HepG2 (cell line): Measurements from ENCODE around the gene PHAX. TPM values are rescaled to one million over a fixed set of nuclear protein-coding genes. Genes with fewer than 3 reads are reported as not detected.
A peak's percentile ranks its signal among the peaks of the same experiment; 100 is the strongest.

Experiments used
- ATAC-seq: fragments of 200-7000 bp; cut with Tn5 transposase; 3 replicates; pipeline ENCODE4 v1.9.1; 2020; ENCODE audit warnings: mild to moderate bottlenecking, moderate library complexity
- BruUV-seq: library from RNA; stranded (reverse); fragments of 400-500 nt; replicated peaks from 2 replicates; lab custom pipeline; 2021; lab: Mats Ljungman, UMichigan
- CTCF ChIA-PET: fragments of 300-600 bp; formaldehyde crosslinking; extraction: SDS; loops from one replicate; lab custom pipeline; 2021; ENCODE audit warnings: low total read pairs, inconsistent platforms, low intra/inter-chr PET ratio; lab: Yijun Ruan, JAX
- POLR2A ChIA-PET: fragments of 350-600 bp; sonication (Branson Sonifier 250); formaldehyde crosslinking; loops from one replicate; lab custom pipeline; 2020; ENCODE audit warnings: antibody characterized with exemption, inconsistent platforms; lab: Yijun Ruan, JAX
- DNase-seq: peaks from one replicate; pipeline ENCODE4 v3.0.0-alpha.2; 2015; ENCODE audit warnings: low spot score
- FAIRE-seq: peaks from 3 replicates; lab custom pipeline; 2011; peaks lifted over from hg19 to GRCh38; lab: Jason Lieb, UNC
- H2AFZ ChIP-seq: one replicate; pipeline ENCODE4 v1.6.1; 2011; ENCODE audit warnings: low read length, inconsistent platforms
- H3K27ac ChIP-seq: fragments of 300-600 bp; 3 replicates; pipeline ENCODE4 v1.8.0; 2011; ENCODE audit warnings: mixed run types, mild to moderate bottlenecking, mixed read lengths, low read length, inconsistent platforms; ENCODE audit not compliant: insufficient read depth; ENCODE audit errors: extremely low read length
- H3K27me3 ChIP-seq, 2 experiments: fragments of 200-600 bp in 1 of 2; 2 replicates in 1 of 2; 3 replicates in 1 of 2; pipeline versions ENCODE4 v1.6.0 to v1.8.0; 2011; ENCODE audit warnings: low read length in 2 of 2, mild to moderate bottlenecking in 2 of 2, moderate library complexity in 2 of 2, inconsistent platforms in 1 of 2; ENCODE audit not compliant: insufficient read depth in 2 of 2, control insufficient read depth in 1 of 2
- H3K36me3 ChIP-seq, 2 experiments: fragments of 200-600 bp in 1 of 2; replicated peaks in 1 of 2; 2 replicates in 1 of 2; 3 replicates in 1 of 2; pipeline versions ENCODE4 v1.5.1 to v1.8.0; 2011; ENCODE audit warnings: low read length in 2 of 2, inconsistent platforms in 1 of 2; ENCODE audit not compliant: insufficient read depth in 2 of 2, control insufficient read depth in 1 of 2
- H3K4me1 ChIP-seq: 2 replicates; pipeline ENCODE4 v1.5.1; 2012; ENCODE audit warnings: low read length, inconsistent platforms; ENCODE audit not compliant: insufficient read depth
- H3K4me2 ChIP-seq: 2 replicates; pipeline ENCODE4 v1.6.0; 2011; ENCODE audit warnings: low read depth, low read length, inconsistent platforms
- H3K4me3 ChIP-seq, 3 experiments: fragments of 200-600 bp in 1 of 3; sonication (generic), shearing (Covaris generic) in 1 of 3; replicated peaks in 1 of 3; 2 replicates each; pipeline ENCODE4 v1.5.1; 2011 to 2016; ENCODE audit warnings: low read length in 3 of 3, inconsistent platforms in 2 of 3, low read depth in 2 of 3, mild to moderate bottlenecking in 2 of 3, control low read depth in 1 of 3, mixed read lengths in 1 of 3; ENCODE audit not compliant: insufficient read depth in 1 of 3
- H3K79me2 ChIP-seq: one replicate; pipeline ENCODE4 v1.6.1; 2011; ENCODE audit warnings: low read length, inconsistent platforms; ENCODE audit not compliant: insufficient read depth
- H3K9ac ChIP-seq: 2 replicates; pipeline ENCODE4 v1.6.0; 2011; ENCODE audit warnings: mild to moderate bottlenecking, low read depth, low read length, inconsistent platforms; ENCODE audit not compliant: insufficient read depth
- H3K9me3 ChIP-seq: 2 replicates; pipeline ENCODE4 v1.5.1; 2012; ENCODE audit warnings: mild to moderate bottlenecking, low read length
- H4K20me1 ChIP-seq: 2 replicates; pipeline ENCODE4 v1.6.0; 2011; ENCODE audit warnings: inconsistent platforms, mild to moderate bottlenecking, low read length, moderate library complexity; ENCODE audit not compliant: insufficient read depth
- AHR ChIP-seq: IDR thresholded peaks from 2 replicates; pipeline ENCODE4 v1.6.1; 2018; ENCODE audit warnings: missing genetic modification reagents, missing compliant biosample characterization
- CEBPB ChIP-seq: IDR thresholded peaks from 2 replicates; pipeline ENCODE4 v1.6.1; 2011; ENCODE audit warnings: low read depth, low read length, improper control_type of control experiment, borderline replicate concordance
- CHCHD3 ChIP-seq: sonication (generic); formaldehyde crosslinking; IDR thresholded peaks from 2 replicates; pipeline ENCODE4 v1.8.0; 2022; ENCODE audit warnings: mild to moderate bottlenecking, missing genetic modification reagents, moderate library complexity
- ELF3 ChIP-seq: IDR thresholded peaks from 2 replicates; pipeline ENCODE4 v1.6.1; 2016; ENCODE audit warnings: missing genetic modification reagents, missing compliant biosample characterization
- EP300 ChIP-seq, 3 experiments: sonication (generic) in 1 of 3; formaldehyde crosslinking in 1 of 3; IDR thresholded peaks; 2 replicates each; pipeline versions ENCODE4 v1.5.1 to v1.6.1; 2011 to 2020; ENCODE audit warnings: low read depth in 2 of 3, low read length in 2 of 3, borderline replicate concordance in 1 of 3, improper control_type of control experiment in 1 of 3, mild to moderate bottlenecking in 1 of 3, missing genetic modification reagents in 1 of 3, moderate library complexity in 1 of 3
- ETV5 ChIP-seq: IDR thresholded peaks from 2 replicates; pipeline ENCODE4 v1.6.1; 2018; ENCODE audit warnings: missing biosample characterization, missing genetic modification reagents, inconsistent platforms, borderline replicate concordance
- FOSL1 ChIP-seq: sonication (generic); formaldehyde crosslinking; IDR thresholded peaks from 2 replicates; pipeline ENCODE4 v1.9.0; 2021; ENCODE audit warnings: missing genetic modification reagents, borderline replicate concordance
- FOSL2 ChIP-seq: sonication (generic); formaldehyde crosslinking; IDR thresholded peaks from 2 replicates; pipeline ENCODE4 v1.4.0; 2020; ENCODE audit warnings: missing genetic modification reagents
- FOXP1 ChIP-seq, 2 experiments: fragments of 450-650 bp in 1 of 2; IDR thresholded peaks; 2 replicates each; pipeline ENCODE4 v1.6.1; 2017 to 2018; ENCODE audit warnings: antibody characterized with exemption in 1 of 2
- GZF1 ChIP-seq: sonication (generic); formaldehyde crosslinking; IDR thresholded peaks from 2 replicates; pipeline ENCODE4 v1.5.1; 2020; ENCODE audit warnings: mild to moderate bottlenecking, missing genetic modification reagents
- HMG20A ChIP-seq: IDR thresholded peaks from 2 replicates; pipeline ENCODE4 v1.6.1; 2016; ENCODE audit warnings: borderline replicate concordance
- HOMEZ ChIP-seq: IDR thresholded peaks from 2 replicates; pipeline ENCODE4 v1.6.1; 2016; ENCODE audit warnings: low read depth
- JUND ChIP-seq: sonication (generic); formaldehyde crosslinking; IDR thresholded peaks from 2 replicates; pipeline ENCODE4 v1.8.0; 2022; ENCODE audit warnings: mild to moderate bottlenecking, missing genetic modification reagents
- KMT2B ChIP-seq: IDR thresholded peaks from 2 replicates; pipeline ENCODE4 v1.6.1; 2016; ENCODE audit warnings: missing genetic modification reagents, missing compliant biosample characterization
- PPARG ChIP-seq: conservative IDR thresholded peaks from 2 replicates; pipeline ENCODE4 v1.6.1; 2016; ENCODE audit warnings: missing biosample characterization, missing genetic modification reagents
- RCOR2 ChIP-seq: IDR thresholded peaks from 2 replicates; pipeline ENCODE4 v1.6.1; 2016; ENCODE audit warnings: missing biosample characterization, missing genetic modification reagents
- SAP130 ChIP-seq: IDR thresholded peaks from 2 replicates; pipeline ENCODE4 v1.6.1; 2016; ENCODE audit warnings: low read depth
- SATB2 ChIP-seq: sonication (generic); formaldehyde crosslinking; IDR thresholded peaks from 2 replicates; pipeline ENCODE4 v1.5.0; 2020; ENCODE audit warnings: missing genetic modification reagents
- SOX13 ChIP-seq, 3 experiments: fragments of 450-650 bp in 1 of 3; sonication (generic) in 1 of 3; formaldehyde crosslinking in 1 of 3; IDR thresholded peaks in 2 of 3; conservative IDR thresholded peaks in 1 of 3; 2 replicates each; pipeline versions ENCODE4 v1.5.0 to v1.6.1; 2016 to 2020; ENCODE audit warnings: antibody characterized with exemption in 1 of 3, mild to moderate bottlenecking in 1 of 3, missing compliant biosample characterization in 1 of 3, missing genetic modification reagents in 1 of 3, moderate library complexity in 1 of 3
- SOX5 ChIP-seq: IDR thresholded peaks from 2 replicates; pipeline ENCODE4 v1.6.1; 2016; ENCODE audit warnings: borderline replicate concordance
- TAF1 ChIP-seq: sonication (generic); formaldehyde crosslinking; IDR thresholded peaks from 2 replicates; pipeline ENCODE4 v1.4.0; 2020; ENCODE audit warnings: missing genetic modification reagents
- TEAD3 ChIP-seq: optimal IDR thresholded peaks from 2 replicates; pipeline ENCODE3; 2016; ENCODE audit warnings: borderline replicate concordance
- ZNF24 ChIP-seq: fragments of 450-650 bp; IDR thresholded peaks from 2 replicates; pipeline ENCODE4 v1.6.1; 2017; ENCODE audit warnings: antibody characterized with exemption, mild to moderate bottlenecking
- ZNF484 ChIP-seq: sonication (generic); formaldehyde crosslinking; IDR thresholded peaks from 2 replicates; pipeline ENCODE4 v1.5.1; 2020; ENCODE audit warnings: mild to moderate bottlenecking, low read depth, missing genetic modification reagents, borderline replicate concordance
- ZNF670 ChIP-seq: sonication (generic); formaldehyde crosslinking; IDR thresholded peaks from 2 replicates; pipeline ENCODE4 v1.8.0; 2022; ENCODE audit warnings: mild to moderate bottlenecking, missing genetic modification reagents, borderline replicate concordance
- WGBS: methylation state at CpG from one replicate; pipeline ENCODE4 v1.1.6; 2017; ENCODE audit warnings: low lambda C conversion rate; 5-methylcytosine and 5-hydroxymethylcytosine counted together
- in situ Hi-C: cut with HindIII; loops from 2 replicates; pipeline ENCODE4 v1.10.0; 2017; ENCODE audit warnings: low pct_unique_long_range_greater_than_20kb; ENCODE audit not compliant: extremely low pct_ligation_motif_present
- intact Hi-C: fragments of 100-400 bp; cut with micrococcal nuclease; formaldehyde crosslinking; loops from one replicate; pipeline ENCODE4 v1.10.0; 2022; ENCODE audit not compliant: unreplicated experiment
- polyA plus RNA-seq, 8 experiments: library from polyadenylated mRNA; depleted of rRNA in 3 of 8; stranded (reverse) in 7 of 8; unstranded in 1 of 8; fragments of >200 nt; fragmentation: Illumina TruSeq in 4 of 8; extraction: Trizol in 4 of 8; gene quantifications; 2 replicates each; pipeline versions ENCODE4 v1.2.1 to v1.2.3, GENCODE V29; 2011 to 2016; ENCODE audit warnings: low read depth in 4 of 8, missing spikeins in 1 of 8, mixed read lengths in 1 of 8; ENCODE audit not compliant: insufficient read depth in 1 of 8
- total RNA-seq, 5 experiments: library from RNA; depleted of rRNA; stranded (reverse); fragments of >200 nt; fragmentation: Illumina TruSeq; extraction: Trizol; gene quantifications; 2 replicates each; pipeline ENCODE4 v1.2.3, GENCODE V29; 2016; ENCODE audit warnings: low read depth in 1 of 5

PHAX gene
- total and polyA plus RNA-seq, 2 of the 13 experiments (the other 11 are each of a cell fraction or from before 2014, with no cell fraction given) = 20.0 to 59.7 TPM

- Histone ChIP-seq H3K4me3 (peak overlapping the region in 1 of 3 experiments; percentile 25; a peak in 1 of 6 replicates), H3K4me2 (peak overlapping the region; percentile 54), H2AFZ (no peak overlapping the region), H3K36me3 (no peaks in the 10 kb centered on the region; a peak in 1 of 5 replicates), H3K9ac (no peak overlapping the region), H3K27me3 (no peaks in the 10 kb centered on the region; a peak in 1 of 5 replicates), H3K27ac (peak overlapping the region; percentile 4), H4K20me1 (peaks cover 3% of the 10 kb centered on the region; the same call in 1 of the 2 replicates), H3K79me2 (peaks cover 32% of the 10 kb centered on the region), H3K9me3 (no peaks in the 10 kb centered on the region), H3K4me1 (peaks cover 48% of the 10 kb centered on the region)
- CTCF ChIA-PET = no interaction called here
- BruUV-seq = no TSS peak
- POLR2A ChIA-PET = interaction anchor here (3.3 kb wide), 1 partner anchor 53 kb away, joined by 12 read pairs; no protein-coding TSS in a partner anchor
- in situ Hi-C loops (no loop called here), intact Hi-C loops (loop anchor here (5.0 kb wide), 2 partner anchors 180 to 885 kb away; partner anchors contain the start of gene LMNB1)
- FAIRE-seq (no peak), DNase-seq (peak; percentile 83), ATAC-seq (peak; percentile 3; the same call in 1 of the 3 replicates)
- 14% methylated on average over 4 of the region's 4 CpGs for WGBS
- peak; percentile 54 for TF ChIP-seq TEAD3 (CRISPR knock-in tag)
- peak; percentile 78; the same call in 1 of the 2 replicates for TF ChIP-seq ZNF24
- TF ChIP-seq SOX13 (IDR thresholded peaks at IDR 0.05) = no peak
- peak in 1 of 2 experiments; percentile 68; a peak in 2 of 4 replicates for TF ChIP-seq SOX13 (CRISPR knock-in tag; conservative IDR thresholded peaks at IDR 0.05 in 1 of 2, IDR thresholded peaks at IDR 0.05 in 1 of 2)
- TF ChIP-seq HMG20A (CRISPR knock-in tag) = peak; percentile 55; the same call in 1 of the 2 replicates
- peak; percentile 86 for TF ChIP-seq CEBPB
- no peak for TF ChIP-seq ZNF670 (CRISPR knock-in tag)
- no peak for TF ChIP-seq ZNF484 (CRISPR knock-in tag)
- peak; percentile 74 for TF ChIP-seq SOX5 (CRISPR knock-in tag)
- TF ChIP-seq ETV5 = peak; percentile 48; the same call in 1 of the 2 replicates
- TF ChIP-seq FOSL1 (CRISPR knock-in tag) = peak; percentile 68; the same call in 1 of the 2 replicates
- no peak for TF ChIP-seq GZF1 (CRISPR knock-in tag)
- TF ChIP-seq CHCHD3 (CRISPR knock-in tag) = no peak
- TF ChIP-seq JUND (CRISPR knock-in tag) = peak; percentile 55; the same call in 1 of the 2 replicates
- peak; percentile 91 for TF ChIP-seq FOSL2 (CRISPR knock-in tag)
- no peak for TF ChIP-seq FOXP1 (IDR thresholded peaks at IDR 0.05)
- TF ChIP-seq FOXP1 (CRISPR knock-in tag; IDR thresholded peaks at IDR 0.05) = peak; percentile 32; the same call in 1 of the 2 replicates
- TF ChIP-seq SAP130 (CRISPR knock-in tag) = peak; percentile 57; the same call in 1 of the 2 replicates
- no peak for TF ChIP-seq TAF1 (CRISPR knock-in tag)
- no peak; the same call in 1 of the 2 replicates for TF ChIP-seq HOMEZ (CRISPR knock-in tag)
- TF ChIP-seq SATB2 = no peak
- TF ChIP-seq RCOR2 (CRISPR knock-in tag) = peak; percentile 25; the same call in 1 of the 2 replicates
- 0 out of 2 replicates have a peak, but pooled peaks have one; percentile 12 for TF ChIP-seq PPARG
- peak in 1 of 2 experiments; percentile 22; a peak in 1 of 4 replicates for TF ChIP-seq EP300 (IDR thresholded peaks at IDR 0.05; ENCODE audit: low read depth in 2 of 2, low read length in 2 of 2)
- TF ChIP-seq EP300 (CRISPR knock-in tag; IDR thresholded peaks at IDR 0.05; ENCODE audit: borderline replicate concordance) = no peak
- peak; percentile 76 for TF ChIP-seq ELF3 (CRISPR knock-in tag)
- no peak for TF ChIP-seq AHR (CRISPR knock-in tag)
- TF ChIP-seq KMT2B (CRISPR knock-in tag) = 0 out of 2 replicates have a peak, but pooled peaks have one; percentile 16
Measured at GRCh38 chr5:126597156-126597555, 3.6 kb upstream of the PHAX start.
